OCI-LY7 (cell line): ENCODE results near the gene NOP56.

Experiments
- EZH2phosphoT487 ChIP-seq: fragments of 200-600 bp; sonication (generic); IDR thresholded peaks from 2 replicates; pipeline ENCODE4 v1.6.1; 2018; ENCODE audit warnings: low read depth, borderline replicate concordance, mild to moderate bottlenecking, mixed run types, antibody characterized with exemption, low read length, moderate library complexity, mixed read lengths
- TF ChIP-seq, protein P1 (sequence below): fragments of 200-600 bp; sonication (generic); conservative IDR thresholded peaks from 2 replicates; pipeline ENCODE4 v1.5.1; 2014; ENCODE audit warnings: mild to moderate bottlenecking, antibody characterized with exemption, low read length, moderate library complexity, mixed read lengths

DNA sequence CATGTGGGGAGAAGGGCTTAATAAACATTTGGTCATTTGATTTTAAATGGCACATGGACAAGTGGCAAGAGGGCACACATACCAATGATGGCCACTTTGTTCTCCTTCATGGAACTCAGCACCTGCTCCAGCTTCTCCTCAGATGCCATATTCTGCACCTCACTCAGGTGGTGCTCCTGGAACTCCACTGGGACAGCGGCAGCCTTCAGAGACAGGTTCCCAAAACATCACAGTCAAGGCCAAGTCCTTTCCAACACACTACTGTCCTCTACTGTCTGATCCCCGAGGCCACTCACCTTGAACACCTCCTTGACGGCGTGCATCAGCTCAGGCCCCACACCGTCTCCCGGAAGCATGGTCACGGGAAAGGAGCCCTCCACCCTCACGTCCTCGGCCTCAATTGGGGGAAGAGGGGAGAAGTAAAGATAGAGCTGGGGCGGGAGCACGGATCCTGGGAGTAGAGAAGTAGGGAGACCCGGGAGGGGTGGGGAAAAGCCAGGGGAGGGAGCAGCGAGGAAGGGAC lies 11.0 kb downstream of the NOP56 start:
- TF ChIP-seq, protein P1, sequence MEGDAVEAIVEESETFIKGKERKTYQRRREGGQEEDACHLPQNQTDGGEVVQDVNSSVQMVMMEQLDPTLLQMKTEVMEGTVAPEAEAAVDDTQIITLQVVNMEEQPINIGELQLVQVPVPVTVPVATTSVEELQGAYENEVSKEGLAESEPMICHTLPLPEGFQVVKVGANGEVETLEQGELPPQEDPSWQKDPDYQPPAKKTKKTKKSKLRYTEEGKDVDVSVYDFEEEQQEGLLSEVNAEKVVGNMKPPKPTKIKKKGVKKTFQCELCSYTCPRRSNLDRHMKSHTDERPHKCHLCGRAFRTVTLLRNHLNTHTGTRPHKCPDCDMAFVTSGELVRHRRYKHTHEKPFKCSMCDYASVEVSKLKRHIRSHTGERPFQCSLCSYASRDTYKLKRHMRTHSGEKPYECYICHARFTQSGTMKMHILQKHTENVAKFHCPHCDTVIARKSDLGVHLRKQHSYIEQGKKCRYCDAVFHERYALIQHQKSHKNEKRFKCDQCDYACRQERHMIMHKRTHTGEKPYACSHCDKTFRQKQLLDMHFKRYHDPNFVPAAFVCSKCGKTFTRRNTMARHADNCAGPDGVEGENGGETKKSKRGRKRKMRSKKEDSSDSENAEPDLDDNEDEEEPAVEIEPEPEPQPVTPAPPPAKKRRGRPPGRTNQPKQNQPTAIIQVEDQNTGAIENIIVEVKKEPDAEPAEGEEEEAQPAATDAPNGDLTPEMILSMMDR: no peak
- no peak for TF ChIP-seq EZH2phosphoT487
